Measurements from ENCODE around the gene PRSS57. TPM values are rescaled to one million over a fixed set of nuclear protein-coding genes. Genes with fewer than 3 reads are reported as not detected.
"Not testable (repeated sequence)": the region's sequence is repeated elsewhere in the genome, so short reads cannot be mapped to it uniquely, and the experiment has no call there.

The PRSS57 gene
- total RNA-seq, 4 donors from 2014 or later, result 0.34 TPM; not detected in 3

- no peak for DNase-seq (ENCODE audit: extremely low spot score)
- no peak for TF ChIP-seq POLR2A (IDR thresholded peaks at IDR 0.05; ENCODE audit: low read depth)
- no peak for TF ChIP-seq POLR2AphosphoS5 (IDR thresholded peaks at IDR 0.05)
- intact Hi-C loops (cut with DNase I), result no loop called here
- peaks cover 0 to 26% (median 0%) of the 10 kb centered on the region in 4 donors for H3K27me3 ChIP-seq
- peak overlapping the region; percentile 71 to 80 (median 74) for H3K4me3 ChIP-seq
- peaks cover 26 to 81% (median 79%) of the 10 kb centered on the region in 4 donors for H3K4me1 ChIP-seq
- no peaks in the 10 kb centered on the region for H3K9me3 ChIP-seq
- H3K36me3 ChIP-seq, result no peaks in the 10 kb centered on the region
- WGBS, result 24% methylated on average over 8 of the region's 31 CpGs
- peak overlapping the region; percentile 95 to 99 (median 96) for H3K27ac ChIP-seq (replicated peaks in 1 of 4)
Observed at GRCh38 chr19:676007-676338, 19.3 kb downstream of the PRSS57 start.

DNA sequence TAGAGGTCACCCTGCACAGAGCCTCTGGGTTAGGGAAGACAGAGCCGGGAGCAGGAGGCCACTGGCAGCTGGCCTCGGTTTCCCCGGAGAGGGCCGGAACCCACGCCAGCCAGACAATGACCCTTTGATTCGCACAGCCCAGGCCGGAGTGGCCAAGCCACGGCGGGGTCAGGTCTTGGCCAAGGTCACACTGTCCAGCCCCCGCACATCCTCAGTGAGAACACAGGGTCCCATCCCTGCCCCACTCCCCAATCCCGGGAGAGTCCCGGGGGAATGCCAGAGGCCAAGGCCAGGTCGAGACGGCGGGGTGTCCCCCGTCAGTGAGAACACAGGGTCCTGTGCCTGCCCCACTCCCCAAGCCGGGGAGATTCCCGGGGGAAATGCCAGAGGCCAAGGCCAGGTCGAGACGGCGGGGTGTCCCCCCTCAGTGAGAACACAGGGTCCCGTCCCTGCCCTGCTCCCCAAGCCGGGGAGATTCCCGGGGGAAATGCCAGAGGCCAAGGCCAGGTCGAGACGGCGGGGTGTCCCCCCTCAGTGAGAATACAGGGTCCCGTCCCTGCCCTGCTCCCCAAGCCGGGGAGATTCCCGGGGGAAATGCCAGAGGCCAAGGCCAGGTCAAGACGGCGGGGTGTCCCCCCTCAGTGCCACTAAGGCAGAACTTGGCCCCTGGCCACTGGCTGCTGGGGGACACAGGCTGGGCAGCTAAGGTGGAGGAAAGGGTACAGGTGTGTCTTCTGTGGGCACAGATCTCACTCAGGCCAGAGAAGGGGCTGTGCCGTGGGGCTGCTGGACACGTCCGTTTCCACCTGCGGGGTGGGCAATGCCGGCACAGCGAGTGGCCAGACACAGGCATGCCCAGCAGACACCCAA, 20.7 kb downstream of the PRSS57 start:
- no peaks in the 10 kb centered on the region for H3K36me3 ChIP-seq
- TF ChIP-seq CTCF (IDR thresholded peaks at IDR 0.05) (no peak), POLR2A (IDR thresholded peaks at IDR 0.05; ENCODE audit: low read depth) (no peak), EP300 (IDR thresholded peaks at IDR 0.05) (no peak), POLR2AphosphoS5 (IDR thresholded peaks at IDR 0.05) (no peak)
- intact Hi-C loops (cut with DNase I), result no loop called here
- H3K4me3 ChIP-seq, result no peak overlapping the region
- peak overlapping the region; percentile 95 to 99 (median 96) for H3K27ac ChIP-seq (replicated peaks in 1 of 4)
- DNase-seq (ENCODE audit: extremely low spot score), result no peak
- peaks cover 24 to 71% (median 69%) of the 10 kb centered on the region in 4 donors for H3K4me1 ChIP-seq
- H3K27me3 ChIP-seq, result peaks cover 0 to 26% (median 0%) of the 10 kb centered on the region in 4 donors
- WGBS, result 71% methylated on average over 29 of the region's 38 CpGs
- no peaks in the 10 kb centered on the region for H3K9me3 ChIP-seq

GRCh38 chr19:670609-671075, 24.6 kb downstream of the PRSS57 start:
- Histone ChIP-seq H3K9me3 (no peaks in the 10 kb centered on the region), H3K27me3 (peaks cover 0 to 11% (median 0%) of the 10 kb centered on the region in 4 donors), H3K4me3 (no peak overlapping the region), H3K27ac (replicated peaks in 1 of 4) (no peak overlapping the region), H3K4me1 (peaks cover under 1 to 35% (median 32%) of the 10 kb centered on the region in 4 donors), H3K36me3 (no peaks in the 10 kb centered on the region)
- 80% methylated on average over 6 of the region's 9 CpGs for WGBS
- intact Hi-C loops (cut with DNase I), result no loop called here
- TF ChIP-seq POLR2A (IDR thresholded peaks at IDR 0.05; ENCODE audit: low read depth) (no peak), CTCF (IDR thresholded peaks at IDR 0.05) (no peak), POLR2AphosphoS5 (IDR thresholded peaks at IDR 0.05) (no peak), EP300 (IDR thresholded peaks at IDR 0.05) (no peak)
- DNase-seq (ENCODE audit: extremely low spot score), result no peak

DNA sequence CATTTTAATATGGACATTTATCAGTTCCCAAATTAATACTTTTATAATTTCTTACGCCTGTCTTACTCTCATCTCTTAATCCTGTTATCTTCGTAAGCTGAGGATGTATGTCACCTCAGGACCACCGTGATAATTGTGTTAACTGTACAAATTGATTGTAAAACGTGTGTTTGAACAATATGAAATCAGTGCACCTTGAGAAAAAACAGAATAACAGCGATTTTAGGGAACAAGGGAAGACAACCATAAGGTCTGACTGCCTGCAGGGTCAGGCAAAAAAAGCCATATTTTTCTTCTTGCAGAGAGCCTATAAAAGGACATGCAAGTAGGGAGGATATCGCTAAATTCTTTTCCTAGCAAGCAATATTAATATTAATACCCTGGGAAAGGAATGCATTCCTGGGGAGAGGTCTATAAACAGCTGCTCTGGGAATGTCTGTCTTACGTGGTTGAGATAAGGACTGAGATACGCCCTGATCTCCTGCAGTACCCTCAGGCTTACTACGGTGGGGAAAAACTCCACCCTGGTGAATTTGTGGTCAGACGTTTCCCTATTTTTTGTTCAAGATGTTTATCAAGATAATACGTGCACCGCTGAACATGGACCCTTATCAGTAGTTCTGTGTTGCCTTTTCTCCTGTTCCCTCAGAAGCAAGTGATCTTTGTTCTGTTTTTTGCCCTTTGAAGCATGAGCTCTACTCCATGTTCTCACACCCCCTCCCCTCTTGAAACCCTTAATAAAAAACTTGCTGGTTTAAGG, 26.4 kb downstream of the PRSS57 start:
- H3K4me1 ChIP-seq, result peaks cover 13 to 34% (median 30%) of the 10 kb centered on the region in 4 donors
- 76% methylated on average over 12 of the region's 12 CpGs for WGBS
- intact Hi-C loops (cut with DNase I), result loop anchor here (5.0 kb wide), 1 partner anchor 193 kb away; no protein-coding TSS in a partner anchor
- H3K36me3 ChIP-seq; H3K27me3 ChIP-seq; H3K4me3 ChIP-seq; H3K9me3 ChIP-seq; H3K27ac ChIP-seq (replicated peaks in 1 of 4); DNase-seq (ENCODE audit: extremely low spot score): not testable (repeated sequence)

DNA sequence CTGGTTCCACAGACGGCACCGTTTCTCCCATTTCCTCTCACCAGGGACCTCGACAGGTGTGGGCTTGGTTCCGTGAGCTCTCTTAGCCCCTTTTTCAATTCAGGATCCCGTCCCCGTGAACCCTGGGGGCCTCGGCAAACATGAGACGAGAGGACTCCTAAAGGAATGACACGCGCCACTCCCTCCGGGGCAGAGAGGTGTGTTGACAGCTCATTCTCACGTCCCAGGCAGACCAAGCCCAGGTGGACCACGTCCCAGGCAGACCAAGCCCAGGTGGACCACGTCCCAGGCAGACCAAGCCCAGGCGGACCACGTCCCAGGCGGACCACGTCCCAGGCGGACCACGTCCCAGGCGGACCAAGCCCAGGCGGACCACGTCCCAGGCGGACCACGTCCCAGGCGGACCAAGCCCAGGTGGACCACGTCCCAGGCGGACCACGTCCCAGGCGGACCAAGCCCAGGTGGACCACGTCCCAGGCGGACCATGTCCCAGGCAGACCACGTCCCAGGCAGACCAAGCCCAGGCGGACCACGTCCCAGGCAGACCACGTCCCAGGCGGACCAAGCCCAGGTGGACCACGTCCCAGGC, 28.2 kb downstream of the PRSS57 start:
- intact Hi-C loops (cut with DNase I), result loop anchor here (5.0 kb wide), 1 partner anchor 195 kb away; no protein-coding TSS in a partner anchor
- H3K27ac ChIP-seq (replicated peaks in 1 of 4); DNase-seq (ENCODE audit: extremely low spot score); H3K9me3 ChIP-seq; H3K27me3 ChIP-seq; H3K4me3 ChIP-seq; H3K36me3 ChIP-seq: not testable (repeated sequence)
- peaks cover 18 to 27% (median 25%) of the 10 kb centered on the region in 4 donors for H3K4me1 ChIP-seq
- 89% methylated on average over 19 of the region's 38 CpGs for WGBS
